Prostate gland (tissue), 2 donors: ENCODE results near the gene ZNF665.
A peak's percentile ranks its signal among the peaks of the same experiment; 100 is the strongest.

Experiments
- CTCF ChIP-seq, 4 experiments: fragments of 200-600 bp in 2 of 4; fragments of 450-650 bp in 2 of 4; sonication (generic) in 2 of 4; IDR thresholded peaks; 1 replicate in 3 of 4; 2 replicates in 1 of 4; pipeline ENCODE4 v1.5.1; 2016 to 2019; ENCODE audit warnings: antibody characterized with exemption in 4 of 4, mild to moderate bottlenecking in 2 of 4, moderate library complexity in 2 of 4
- POLR2A ChIP-seq: fragments of 450-650 bp; IDR thresholded peaks from one replicate; pipeline ENCODE4 v1.6.1; 2016; ENCODE audit warnings: antibody characterized with exemption, mild to moderate bottlenecking
- POLR2AphosphoS5 ChIP-seq: sonication (generic); formaldehyde crosslinking; IDR thresholded peaks from one replicate; pipeline ENCODE4 v1.6.1; 2017; ENCODE audit warnings: antibody characterized with exemption

- TF ChIP-seq CTCF (IDR thresholded peaks at IDR 0.05) (peak; percentile 71 to 94 (median 91)), POLR2A (no peak), POLR2AphosphoS5 (peak; percentile 84)
Observed at GRCh38 chr19:53195265-53195903, 2.2 kb upstream of the ZNF665 start.
